HepG2 (cell line): ENCODE data around the gene TMEM229B. TPM values are rescaled to one million over a fixed set of nuclear protein-coding genes. Genes with fewer than 3 reads are reported as not detected.

Experiments used
- ATAC-seq: fragments of 200-7000 bp; cut with Tn5 transposase; 3 replicates; pipeline ENCODE4 v1.9.1; 2020; ENCODE audit warnings: mild to moderate bottlenecking, moderate library complexity
- BruUV-seq: library from RNA; stranded (reverse); fragments of 400-500 nt; replicated peaks from 2 replicates; lab custom pipeline; 2021; lab: Mats Ljungman, UMichigan
- CTCF ChIA-PET: fragments of 300-600 bp; formaldehyde crosslinking; extraction: SDS; loops from one replicate; lab custom pipeline; 2021; ENCODE audit warnings: low total read pairs, inconsistent platforms, low intra/inter-chr PET ratio; lab: Yijun Ruan, JAX
- POLR2A ChIA-PET: fragments of 350-600 bp; sonication (Branson Sonifier 250); formaldehyde crosslinking; loops from one replicate; lab custom pipeline; 2020; ENCODE audit warnings: antibody characterized with exemption, inconsistent platforms; lab: Yijun Ruan, JAX
- DNase-seq: peaks from one replicate; pipeline ENCODE4 v3.0.0-alpha.2; 2015; ENCODE audit warnings: low spot score
- FAIRE-seq: peaks from 3 replicates; lab custom pipeline; 2011; peaks lifted over from hg19 to GRCh38; lab: Jason Lieb, UNC
- H2AFZ ChIP-seq: one replicate; pipeline ENCODE4 v1.6.1; 2011; ENCODE audit warnings: low read length, inconsistent platforms
- H3K27ac ChIP-seq: fragments of 300-600 bp; 3 replicates; pipeline ENCODE4 v1.8.0; 2011; ENCODE audit warnings: mixed run types, mild to moderate bottlenecking, mixed read lengths, low read length, inconsistent platforms; ENCODE audit not compliant: insufficient read depth; ENCODE audit errors: extremely low read length
- H3K27me3 ChIP-seq, 2 experiments: fragments of 200-600 bp in 1 of 2; 2 replicates in 1 of 2; 3 replicates in 1 of 2; pipeline versions ENCODE4 v1.6.0 to v1.8.0; 2011; ENCODE audit warnings: low read length in 2 of 2, mild to moderate bottlenecking in 2 of 2, moderate library complexity in 2 of 2, inconsistent platforms in 1 of 2; ENCODE audit not compliant: insufficient read depth in 2 of 2, control insufficient read depth in 1 of 2
- H3K36me3 ChIP-seq, 2 experiments: fragments of 200-600 bp in 1 of 2; replicated peaks in 1 of 2; 2 replicates in 1 of 2; 3 replicates in 1 of 2; pipeline versions ENCODE4 v1.5.1 to v1.8.0; 2011; ENCODE audit warnings: low read length in 2 of 2, inconsistent platforms in 1 of 2; ENCODE audit not compliant: insufficient read depth in 2 of 2, control insufficient read depth in 1 of 2
- H3K4me1 ChIP-seq: 2 replicates; pipeline ENCODE4 v1.5.1; 2012; ENCODE audit warnings: low read length, inconsistent platforms; ENCODE audit not compliant: insufficient read depth
- H3K4me2 ChIP-seq: 2 replicates; pipeline ENCODE4 v1.6.0; 2011; ENCODE audit warnings: low read depth, low read length, inconsistent platforms
- H3K4me3 ChIP-seq, 3 experiments: fragments of 200-600 bp in 1 of 3; sonication (generic), shearing (Covaris generic) in 1 of 3; replicated peaks in 1 of 3; 2 replicates each; pipeline ENCODE4 v1.5.1; 2011 to 2016; ENCODE audit warnings: low read length in 3 of 3, inconsistent platforms in 2 of 3, low read depth in 2 of 3, mild to moderate bottlenecking in 2 of 3, control low read depth in 1 of 3, mixed read lengths in 1 of 3; ENCODE audit not compliant: insufficient read depth in 1 of 3
- H3K79me2 ChIP-seq: one replicate; pipeline ENCODE4 v1.6.1; 2011; ENCODE audit warnings: low read length, inconsistent platforms; ENCODE audit not compliant: insufficient read depth
- H3K9ac ChIP-seq: 2 replicates; pipeline ENCODE4 v1.6.0; 2011; ENCODE audit warnings: mild to moderate bottlenecking, low read depth, low read length, inconsistent platforms; ENCODE audit not compliant: insufficient read depth
- H3K9me3 ChIP-seq: 2 replicates; pipeline ENCODE4 v1.5.1; 2012; ENCODE audit warnings: mild to moderate bottlenecking, low read length
- H4K20me1 ChIP-seq: 2 replicates; pipeline ENCODE4 v1.6.0; 2011; ENCODE audit warnings: inconsistent platforms, mild to moderate bottlenecking, low read length, moderate library complexity; ENCODE audit not compliant: insufficient read depth
- AGO1 ChIP-seq: fragments of 200-400 bp; formaldehyde crosslinking; IDR thresholded peaks from 2 replicates; pipeline ENCODE4 v1.6.1; 2017; ENCODE audit warnings: mild to moderate bottlenecking, low read depth, low read length, moderate library complexity; ENCODE audit not compliant: poor library complexity, severe bottlenecking
- CAMTA2 ChIP-seq: sonication (generic); formaldehyde crosslinking; IDR thresholded peaks from 2 replicates; pipeline ENCODE4 v1.4.0; 2020; ENCODE audit warnings: mild to moderate bottlenecking, missing genetic modification reagents, borderline replicate concordance
- GTF3A ChIP-seq: sonication (generic); formaldehyde crosslinking; conservative IDR thresholded peaks from 2 replicates; pipeline ENCODE4 v1.4.0; 2020; ENCODE audit warnings: mild to moderate bottlenecking, missing genetic modification reagents
- KDM1A ChIP-seq: IDR thresholded peaks from 2 replicates; pipeline ENCODE4 v1.6.1; 2016; ENCODE audit warnings: missing compliant biosample characterization
- LBX2 ChIP-seq: sonication (generic); formaldehyde crosslinking; IDR thresholded peaks from 2 replicates; pipeline ENCODE4 v1.5.0; 2020; ENCODE audit warnings: missing genetic modification reagents, mild to moderate bottlenecking, borderline replicate concordance
- MEIS2 ChIP-seq: sonication (generic); formaldehyde crosslinking; IDR thresholded peaks from 2 replicates; pipeline ENCODE4 v1.9.0; 2021; ENCODE audit warnings: mild to moderate bottlenecking, missing genetic modification reagents
- PBX3 ChIP-seq: sonication (generic); formaldehyde crosslinking; IDR thresholded peaks from 2 replicates; pipeline ENCODE4 v1.8.1; 2023; ENCODE audit warnings: missing genetic modification reagents, inconsistent platforms, borderline replicate concordance
- SP140L ChIP-seq: sonication (generic); formaldehyde crosslinking; IDR thresholded peaks from 2 replicates; pipeline ENCODE4 v1.4.0; 2020; ENCODE audit warnings: missing genetic modification reagents, borderline replicate concordance
- SRSF9 ChIP-seq: fragments of 200-400 bp; formaldehyde crosslinking; IDR thresholded peaks from 2 replicates; pipeline ENCODE4 v1.6.1; 2018; ENCODE audit warnings: borderline replicate concordance, mild to moderate bottlenecking, low read depth, low read length; ENCODE audit not compliant: insufficient read depth, poor library complexity, severe bottlenecking
- TMF1 ChIP-seq: sonication (generic); formaldehyde crosslinking; IDR thresholded peaks from 2 replicates; pipeline ENCODE4 v1.8.1; 2022; ENCODE audit warnings: low read depth, missing genetic modification reagents
- ZBTB10 ChIP-seq: sonication (generic); formaldehyde crosslinking; IDR thresholded peaks from 2 replicates; pipeline ENCODE4 v1.4.0; 2020; ENCODE audit warnings: missing genetic modification reagents, borderline replicate concordance
- ZC3H13 ChIP-seq: sonication (generic); formaldehyde crosslinking; IDR thresholded peaks from 2 replicates; pipeline ENCODE4 v1.8.1; 2023; ENCODE audit warnings: mild to moderate bottlenecking, missing genetic modification reagents, moderate library complexity
- ZEB1 ChIP-seq: IDR thresholded peaks from 2 replicates; pipeline ENCODE4 v1.6.1; 2012; ENCODE audit warnings: mild to moderate bottlenecking, low read depth, inconsistent platforms; ENCODE audit not compliant: insufficient replicate concordance
- ZNF12 ChIP-seq: sonication (generic); formaldehyde crosslinking; IDR thresholded peaks from 2 replicates; pipeline ENCODE4 v1.5.0; 2020; ENCODE audit warnings: missing genetic modification reagents
- ZNF224 ChIP-seq: sonication (generic); formaldehyde crosslinking; IDR thresholded peaks from 2 replicates; pipeline ENCODE4 v1.5.0; 2020; ENCODE audit warnings: mild to moderate bottlenecking, missing genetic modification reagents
- ZNF232 ChIP-seq: sonication (generic); formaldehyde crosslinking; IDR thresholded peaks from 2 replicates; pipeline ENCODE4 v1.4.0; 2020; ENCODE audit warnings: missing genetic modification reagents, borderline replicate concordance
- ZNF484 ChIP-seq: sonication (generic); formaldehyde crosslinking; IDR thresholded peaks from 2 replicates; pipeline ENCODE4 v1.5.1; 2020; ENCODE audit warnings: mild to moderate bottlenecking, low read depth, missing genetic modification reagents, borderline replicate concordance
- WGBS: methylation state at CpG from one replicate; pipeline ENCODE4 v1.1.6; 2017; ENCODE audit warnings: low lambda C conversion rate; 5-methylcytosine and 5-hydroxymethylcytosine counted together
- in situ Hi-C: cut with HindIII; loops from 2 replicates; pipeline ENCODE4 v1.10.0; 2017; ENCODE audit warnings: low pct_unique_long_range_greater_than_20kb; ENCODE audit not compliant: extremely low pct_ligation_motif_present
- intact Hi-C: fragments of 100-400 bp; cut with micrococcal nuclease; formaldehyde crosslinking; loops from one replicate; pipeline ENCODE4 v1.10.0; 2022; ENCODE audit not compliant: unreplicated experiment
- polyA plus RNA-seq, 8 experiments: library from polyadenylated mRNA; depleted of rRNA in 3 of 8; stranded (reverse) in 7 of 8; unstranded in 1 of 8; fragments of >200 nt; fragmentation: Illumina TruSeq in 4 of 8; extraction: Trizol in 4 of 8; gene quantifications; 2 replicates each; pipeline versions ENCODE4 v1.2.1 to v1.2.3, GENCODE V29; 2011 to 2016; ENCODE audit warnings: low read depth in 4 of 8, missing spikeins in 1 of 8, mixed read lengths in 1 of 8; ENCODE audit not compliant: insufficient read depth in 1 of 8
- total RNA-seq, 5 experiments: library from RNA; depleted of rRNA; stranded (reverse); fragments of >200 nt; fragmentation: Illumina TruSeq; extraction: Trizol; gene quantifications; 2 replicates each; pipeline ENCODE4 v1.2.3, GENCODE V29; 2016; ENCODE audit warnings: low read depth in 1 of 5

Gene TMEM229B
- total and polyA plus RNA-seq, 2 of the 13 experiments (the other 11 are each of a cell fraction or from before 2014, with no cell fraction given) = 0.69 to 1.1 TPM

GRCh38 chr14:67492538-67492937 lies 4.0 kb upstream of the TMEM229B start:
- Histone ChIP-seq H3K4me1 (peaks cover 8% of the 10 kb centered on the region), H3K4me3 (no peak overlapping the region), H3K9me3 (peaks cover 11% of the 10 kb centered on the region), H4K20me1 (no peaks in the 10 kb centered on the region), H3K4me2 (no peak overlapping the region), H3K9ac (no peak overlapping the region), H3K36me3 (no peaks in the 10 kb centered on the region), H3K79me2 (no peaks in the 10 kb centered on the region), H3K27ac (no peak overlapping the region), H3K27me3 (peaks cover 3 to 17% of the 10 kb centered on the region in 2 experiments; a peak in 3 of 5 replicates), H2AFZ (no peak overlapping the region)
- no TSS peak for BruUV-seq
- WGBS = 58% methylated on average over 3 of the region's 3 CpGs
- no peak for FAIRE-seq
- no peak for ATAC-seq
- ChIA-PET POLR2A (no interaction called here), CTCF (no interaction called here)
- intact Hi-C loops (no loop called here), in situ Hi-C loops (no loop called here)
- no peak for DNase-seq
- no peak for TF ChIP-seq SRSF9
- no peak for TF ChIP-seq LBX2 (CRISPR knock-in tag)
- TF ChIP-seq MEIS2 (CRISPR knock-in tag) = no peak
- TF ChIP-seq ZNF224 (CRISPR knock-in tag) = no peak
- TF ChIP-seq GTF3A = no peak
- TF ChIP-seq ZNF12 = no peak
- TF ChIP-seq KDM1A = no peak
- TF ChIP-seq ZNF232 (CRISPR knock-in tag) = no peak
- TF ChIP-seq SP140L = no peak
- TF ChIP-seq AGO1 = no peak
- TF ChIP-seq ZNF484 (CRISPR knock-in tag) = no peak
- TF ChIP-seq TMF1 (CRISPR knock-in tag) = no peak
- TF ChIP-seq ZC3H13 (CRISPR knock-in tag) = no peak
- TF ChIP-seq CAMTA2 (CRISPR knock-in tag) = no peak
- no peak for TF ChIP-seq ZBTB10
- TF ChIP-seq ZEB1 = no peak
- TF ChIP-seq PBX3 (CRISPR knock-in tag) = no peak
